Measurements from ENCODE around the gene DOCK4. TPM values are rescaled to one million over a fixed set of nuclear protein-coding genes. Genes with fewer than 3 reads are reported as not detected.

DOCK4 gene
- polyA plus RNA-seq, 4 donors = 23.9 to 26.1 (median 25.0) TPM

DNA sequence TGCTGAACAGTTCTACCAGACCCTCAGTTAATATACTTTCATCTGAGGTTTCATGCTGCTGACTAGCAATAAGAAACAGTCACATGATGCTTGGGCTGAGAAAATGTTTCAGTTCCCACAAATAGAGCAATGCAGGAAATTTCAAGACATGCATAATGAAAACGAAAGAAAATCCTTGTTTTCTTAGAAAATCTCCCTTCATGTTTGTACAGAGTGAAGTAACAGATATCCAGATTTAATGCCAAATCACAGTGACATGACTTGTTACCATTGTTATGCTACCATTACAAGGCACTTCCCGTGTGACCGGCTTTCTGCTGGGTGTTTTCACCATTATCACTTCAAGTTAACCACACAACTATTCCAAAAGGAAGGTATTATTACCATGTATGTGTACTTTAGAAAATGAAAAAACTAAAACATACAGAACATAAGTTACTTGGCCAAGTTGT is 121.7 kb downstream of the DOCK4 start:
- DNase-seq (ENCODE audit: low read depth in 4 of 4, low spot score in 3 of 4) = no peak

DNA sequence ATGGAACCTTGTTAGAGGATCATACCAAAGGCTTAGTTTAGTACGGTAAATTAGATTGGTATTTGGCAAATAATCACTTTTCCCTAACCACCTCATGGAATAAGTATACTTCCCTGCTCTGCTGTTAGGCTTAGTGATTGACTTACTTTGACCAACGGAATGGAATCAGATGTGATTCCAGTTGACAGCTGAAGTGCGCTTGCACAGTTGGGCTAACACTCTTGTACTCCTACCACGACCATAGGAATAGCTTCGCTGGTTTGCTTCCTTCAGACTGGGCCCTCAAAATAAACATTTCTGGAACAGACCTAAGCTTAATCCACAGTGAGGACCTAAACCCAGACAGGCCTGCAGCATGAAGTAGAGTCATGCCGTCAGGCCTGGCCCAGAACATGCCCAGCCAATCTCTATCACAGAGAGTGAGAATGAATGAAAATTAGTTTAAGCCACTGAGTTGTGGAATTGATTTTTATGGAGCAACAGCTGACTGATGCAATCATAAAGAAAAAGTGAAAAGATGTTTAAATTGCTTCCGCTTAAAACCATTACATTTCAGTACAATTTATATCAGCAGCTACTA is 122.3 kb downstream of the DOCK4 start:
- no peak for DNase-seq (ENCODE audit: low read depth in 4 of 4, low spot score in 3 of 4)

DNA sequence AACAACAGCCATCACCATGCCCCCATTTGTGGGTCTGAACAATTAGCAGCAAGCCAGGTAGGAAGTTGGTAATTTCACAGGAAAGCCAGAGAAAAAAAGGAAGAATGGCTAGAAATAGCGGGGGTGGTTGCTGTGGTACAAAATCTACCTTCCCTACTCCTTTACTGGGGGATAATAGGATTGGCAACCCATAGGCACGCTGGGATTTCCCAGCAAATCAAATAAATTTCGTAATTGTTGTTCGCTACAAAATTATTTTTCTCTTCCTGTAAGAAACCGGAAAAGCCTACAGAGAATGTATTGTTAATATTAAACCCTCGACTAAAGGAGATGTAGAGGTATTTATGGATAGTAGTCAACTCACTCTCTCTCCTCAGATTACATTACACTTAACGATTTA is 123.9 kb downstream of the DOCK4 start:
- DNase-seq (ENCODE audit: low read depth in 4 of 4, low spot score in 3 of 4) = no peak

DNA sequence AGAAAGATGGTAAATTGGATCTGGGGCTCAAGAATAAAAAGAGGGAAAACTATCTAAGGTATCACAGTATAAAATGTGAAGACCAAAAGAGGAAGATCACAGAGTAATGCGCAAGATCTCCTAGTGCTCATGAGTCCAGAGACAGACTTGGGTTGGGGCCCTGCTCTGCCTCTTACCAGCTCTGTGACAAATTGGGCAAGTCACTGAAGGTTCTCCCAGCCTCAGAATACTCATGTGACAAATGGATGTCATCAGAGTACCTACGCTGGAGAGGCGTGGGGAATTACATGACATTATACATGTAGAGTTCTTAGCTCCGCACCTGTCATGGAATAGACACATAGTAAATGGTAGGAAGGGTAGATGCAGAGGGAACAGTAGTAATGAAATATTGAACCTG is 124.4 kb downstream of the DOCK4 start:
- DNase-seq (ENCODE audit: low read depth in 4 of 4, low spot score in 3 of 4) = no peak

- DNase-seq (ENCODE audit: low read depth in 4 of 4, low spot score in 3 of 4) = no peak
These were observed 125.2 kb downstream of the DOCK4 start for GRCh38 chr7:112080978-112081377.

DNA sequence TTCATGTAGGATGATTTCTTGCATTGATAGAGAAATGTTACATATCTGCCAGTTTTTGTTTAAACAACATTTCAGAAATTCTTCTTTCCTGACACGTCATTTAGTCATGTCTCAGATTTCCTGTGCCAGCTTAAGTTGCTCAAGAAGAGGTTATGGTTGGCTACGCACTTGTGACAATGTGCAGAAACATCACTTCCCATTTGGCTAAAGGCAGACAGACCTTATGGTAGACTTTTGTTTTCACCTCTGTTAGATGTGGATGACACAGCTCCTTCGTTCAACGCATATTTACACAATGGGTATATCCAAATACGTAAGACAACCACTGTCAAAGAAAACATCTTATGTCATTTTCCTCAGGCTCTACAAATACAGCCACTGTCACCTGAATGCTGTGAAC is 125.8 kb downstream of the DOCK4 start:
- DNase-seq (ENCODE audit: low read depth in 4 of 4, low spot score in 3 of 4) = no peak

DNA sequence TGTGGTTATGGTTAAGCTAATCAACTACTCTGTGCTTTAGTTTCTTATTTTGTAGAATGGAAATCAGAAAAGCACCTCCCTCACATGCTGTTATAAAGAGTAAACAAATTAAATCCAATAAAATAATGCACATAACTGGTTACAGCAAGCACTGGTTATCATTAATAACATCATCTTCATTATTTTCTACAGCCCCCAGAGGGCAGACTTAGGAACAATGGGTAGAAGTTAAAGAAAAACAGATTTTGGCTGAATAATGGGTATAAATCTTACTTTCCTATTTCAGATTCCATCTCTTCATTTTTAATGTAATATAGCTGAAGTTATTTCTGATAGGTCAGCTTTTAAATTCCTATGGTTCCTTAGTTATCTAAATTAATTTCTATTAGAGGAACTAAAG is 126.5 kb downstream of the DOCK4 start:
- no peak for DNase-seq (ENCODE audit: low read depth in 4 of 4, low spot score in 3 of 4)

DNA sequence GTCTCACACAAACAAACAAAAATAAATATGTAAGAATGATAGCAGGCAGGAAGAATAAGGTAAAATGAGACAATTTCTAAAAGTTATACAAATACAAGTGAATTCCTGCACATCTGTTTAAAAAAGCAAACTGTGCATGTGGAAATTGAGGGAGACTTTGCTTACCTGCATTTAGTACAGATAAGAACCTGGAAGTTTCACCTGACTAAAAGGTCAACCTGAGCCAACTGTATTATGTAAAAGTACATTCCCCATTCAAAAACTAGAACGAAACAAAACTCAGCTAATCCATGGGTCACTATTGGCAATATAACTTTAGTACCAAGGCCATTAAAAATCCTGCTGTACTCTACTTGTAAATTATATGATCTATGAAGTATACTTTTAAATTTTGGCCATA is 127.1 kb downstream of the DOCK4 start:
- DNase-seq (ENCODE audit: low read depth in 4 of 4, low spot score in 3 of 4) = no peak

- no peak for DNase-seq (ENCODE audit: low read depth in 4 of 4, low spot score in 3 of 4)
These were observed 129.9 kb downstream of the DOCK4 start for GRCh38 chr7:112076324-112076723.

- no peak for DNase-seq (ENCODE audit: low read depth in 4 of 4, low spot score in 3 of 4)
These were observed 131.7 kb downstream of the DOCK4 start for GRCh38 chr7:112074464-112074863.

GRCh38 chr7:112073530-112073929 is 132.7 kb downstream of the DOCK4 start:
- no peak for DNase-seq (ENCODE audit: low read depth in 4 of 4, low spot score in 3 of 4)

- DNase-seq (ENCODE audit: low read depth in 4 of 4, low spot score in 3 of 4) = no peak
These were observed 133.5 kb downstream of the DOCK4 start for GRCh38 chr7:112072541-112073245.

DNA sequence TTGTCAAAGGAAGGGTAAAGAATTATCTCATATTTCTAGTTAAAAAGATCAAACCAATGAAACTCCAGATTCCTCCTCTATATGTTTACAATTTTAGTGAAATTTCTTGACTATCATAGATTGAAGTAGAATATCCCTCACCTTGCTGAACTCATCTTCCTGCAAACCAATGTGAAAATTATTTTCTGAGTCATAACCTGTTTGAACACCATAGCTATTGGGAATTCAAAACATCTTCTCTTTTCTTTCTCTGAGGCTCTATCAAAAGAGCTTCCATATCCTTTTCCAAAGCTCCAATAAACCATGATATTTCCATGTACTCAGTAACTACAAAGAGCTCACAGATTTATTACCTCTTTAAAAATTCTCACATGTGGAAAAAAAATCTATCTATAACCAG is 134.3 kb downstream of the DOCK4 start:
- DNase-seq (ENCODE audit: low read depth in 4 of 4, low spot score in 3 of 4) = no peak

DNA sequence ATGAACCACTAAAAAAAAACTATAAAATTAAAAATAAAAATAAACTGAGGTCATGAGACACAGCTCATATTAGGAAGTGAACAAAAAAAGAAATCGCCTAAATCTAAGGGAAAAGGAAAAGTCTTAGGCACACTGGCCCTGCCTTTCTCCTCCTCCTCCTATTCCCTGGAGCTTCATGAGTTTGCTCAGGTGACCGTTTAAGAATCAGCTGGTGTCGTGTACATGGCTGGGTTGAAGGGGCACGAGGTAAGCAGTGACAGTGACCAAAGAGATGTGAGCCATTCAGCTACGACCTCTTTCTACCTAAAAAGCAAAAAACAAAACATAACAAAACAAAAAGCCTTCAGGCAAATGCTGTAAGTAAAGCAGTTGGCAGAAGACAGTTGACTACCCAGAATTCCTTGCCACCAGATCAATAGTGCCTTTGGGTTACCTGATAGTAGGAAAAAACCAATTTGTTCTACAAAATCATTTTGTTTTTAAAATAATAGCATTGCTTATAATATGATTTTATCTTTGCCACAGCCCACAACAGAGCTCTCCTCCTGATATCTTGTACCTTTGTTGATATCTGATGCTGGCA is 135.4 kb downstream of the DOCK4 start:
- DNase-seq (ENCODE audit: low read depth in 4 of 4, low spot score in 3 of 4) = no peak

GRCh38 chr7:112069879-112070321 is 136.3 kb downstream of the DOCK4 start:
- no peak for DNase-seq (ENCODE audit: low read depth in 4 of 4, low spot score in 3 of 4)

DNA sequence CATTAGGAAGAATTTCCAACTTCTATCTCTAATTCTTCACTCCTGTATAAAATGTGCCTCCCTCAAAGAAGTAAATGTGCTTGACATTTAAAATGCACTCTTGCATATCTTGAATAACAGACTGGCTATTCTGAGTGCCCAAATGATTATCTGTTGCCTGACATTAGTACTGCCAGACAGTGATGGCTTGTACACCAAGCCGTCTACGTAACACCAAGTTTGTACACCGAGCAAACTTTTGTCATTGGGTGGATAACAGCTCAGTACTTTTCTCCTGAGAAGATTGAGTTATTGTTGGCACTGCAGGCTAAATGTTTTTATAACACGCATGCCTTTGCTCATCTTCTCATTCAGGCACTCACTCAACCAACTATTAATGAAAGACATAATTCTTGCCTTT is 137.2 kb downstream of the DOCK4 start:
- no peak for DNase-seq (ENCODE audit: low read depth in 4 of 4, low spot score in 3 of 4)

- no peak for DNase-seq (ENCODE audit: low read depth in 4 of 4, low spot score in 3 of 4)
These were observed 138.3 kb downstream of the DOCK4 start for GRCh38 chr7:112067632-112068540.

DNA sequence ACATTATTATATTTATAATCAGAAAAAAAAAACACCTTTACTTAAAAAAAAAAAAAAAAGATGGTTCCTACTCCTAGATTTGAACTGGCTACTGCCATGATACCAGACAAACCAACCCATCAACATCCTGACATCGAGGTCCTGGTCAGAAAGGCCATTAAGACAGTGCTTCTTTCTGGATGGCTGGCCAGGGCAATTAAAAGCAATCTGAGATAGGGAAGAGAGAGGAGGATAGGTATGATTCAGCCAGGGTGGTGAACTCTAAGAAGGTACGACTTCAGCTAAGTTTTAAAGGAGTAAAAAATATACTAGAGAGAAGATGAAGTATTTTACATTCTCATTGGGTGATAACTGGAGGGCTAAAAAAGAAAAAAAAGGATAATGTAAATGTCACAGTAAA is 139.0 kb downstream of the DOCK4 start:
- DNase-seq (ENCODE audit: low read depth in 4 of 4, low spot score in 3 of 4) = no peak

DNA sequence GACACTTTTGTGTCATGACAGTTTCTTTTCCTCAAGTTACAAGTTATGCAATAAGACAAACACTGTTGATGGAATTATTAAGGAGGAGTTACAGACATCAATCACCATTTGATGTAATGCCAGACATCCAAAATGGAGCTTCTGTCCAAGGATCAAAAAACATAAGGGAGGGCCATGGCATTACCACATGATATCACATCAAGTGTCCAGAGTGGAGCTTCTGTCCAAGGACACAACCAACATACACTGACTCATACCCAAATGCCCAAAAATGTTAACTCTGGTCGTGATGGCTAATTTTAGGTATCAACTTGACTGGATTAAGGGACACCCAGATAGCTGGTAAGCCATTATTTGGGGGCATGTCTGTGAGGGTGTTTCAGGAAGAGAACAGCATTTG is 140.4 kb downstream of the DOCK4 start:
- DNase-seq (ENCODE audit: low read depth in 4 of 4, low spot score in 3 of 4) = no peak

GRCh38 chr7:112064627-112065385 is 141.4 kb downstream of the DOCK4 start:
- DNase-seq (ENCODE audit: low read depth in 4 of 4, low spot score in 3 of 4) = no peak
